HG03103 (cell line): ENCODE data around the gene C1orf141.
A peak's percentile ranks its signal among the peaks of the same experiment; 100 is the strongest.
"Not testable (repeated sequence)": the region's sequence is repeated elsewhere in the genome, so short reads cannot be mapped to it uniquely, and the experiment has no call there.

Experiments used
- ATAC-seq: cut with Tn5 transposase; IDR thresholded peaks from one replicate; pipeline ENCODE4 v1.9.1; 2021; ENCODE audit warnings: low read depth; ENCODE audit not compliant: unreplicated experiment

C1orf141 gene

GRCh38 chr1:67134695-67135094, at the start of gene C1orf141:
TSS of gene C1orf141 (minus strand) at chr1:67134970. CDS start at chr1:67127240, 7,730 bp downstream.
- ATAC-seq = no peak

GRCh38 chr1:67175530-67176087, 40.8 kb upstream of the C1orf141 start:
- no peak for ATAC-seq

- ATAC-seq = peak; percentile 48
These were observed 40.0 kb upstream of the C1orf141 start for GRCh38 chr1:67174716-67175284.

- ATAC-seq = no peak
These were observed 39.2 kb upstream of the C1orf141 start for GRCh38 chr1:67173988-67174387.

- ATAC-seq = no peak
These were observed 37.2 kb upstream of the C1orf141 start for GRCh38 chr1:67171978-67172377.

- no peak for ATAC-seq
These were observed 36.8 kb upstream of the C1orf141 start for GRCh38 chr1:67171574-67171955.

GRCh38 chr1:67170751-67171573, 36.2 kb upstream of the C1orf141 start:
- ATAC-seq = no peak

- no peak for ATAC-seq
These were observed 35.2 kb upstream of the C1orf141 start for GRCh38 chr1:67169932-67170331.

GRCh38 chr1:67169496-67169895, 34.7 kb upstream of the C1orf141 start:
- ATAC-seq = no peak

- ATAC-seq = peak; percentile 72
These were observed 31.4 kb upstream of the C1orf141 start, which contains the start of gene IL23R for GRCh38 chr1:67166196-67166595. TSS of gene IL23R (plus strand) at chr1:67166454. CDS start at chr1:67168121, 1,667 bp downstream.

- no peak for ATAC-seq
These were observed 30.8 kb upstream of the C1orf141 start for GRCh38 chr1:67165468-67166041.

- ATAC-seq = no peak
These were observed 28.2 kb upstream of the C1orf141 start for GRCh38 chr1:67162954-67163353.

- ATAC-seq = no peak
These were observed 24.5 kb upstream of the C1orf141 start for GRCh38 chr1:67159233-67159632.

- no peak for ATAC-seq
These were observed 23.6 kb upstream of the C1orf141 start for GRCh38 chr1:67158401-67158800.

GRCh38 chr1:67150931-67151330, 16.2 kb upstream of the C1orf141 start:
- ATAC-seq = no peak

GRCh38 chr1:67149179-67149770, 14.5 kb upstream of the C1orf141 start:
- ATAC-seq = peak; percentile 90

GRCh38 chr1:67148516-67149178, 13.9 kb upstream of the C1orf141 start:
- ATAC-seq = peak; percentile 23

- not testable (repeated sequence) for ATAC-seq
These were observed 13.2 kb upstream of the C1orf141 start for GRCh38 chr1:67147973-67148372.

GRCh38 chr1:67146539-67146938, 11.8 kb upstream of the C1orf141 start:
- ATAC-seq = no peak

- no peak for ATAC-seq
These were observed 11.3 kb upstream of the C1orf141 start for GRCh38 chr1:67146101-67146500.
